Gastroesophageal sphincter (tissue), 4 donors: ENCODE measurements around the gene SIX5. TPM values are rescaled to one million over a fixed set of nuclear protein-coding genes. Genes with fewer than 3 reads are reported as not detected.
A peak's percentile ranks its signal among the peaks of the same experiment; 100 is the strongest.

Experiments used
- ATAC-seq: fragments of 150-250 bp; one replicate; pipeline ENCODE4 v1.9.1; 2016; ENCODE audit warnings: mild to moderate bottlenecking, moderate library complexity
- H3K27ac ChIP-seq, 4 donors: fragments of 200-600 bp; sonication (generic) in 3 of 4; 1 replicate in 3 of 4; 2 replicates in 1 of 4; pipeline ENCODE4 v1.5.1; 2016 to 2019
- H3K27me3 ChIP-seq: fragments of 200-600 bp; sonication (generic); one replicate; pipeline ENCODE4 v1.5.1; 2019
- H3K36me3 ChIP-seq, 2 donors: fragments of 200-600 bp; sonication (generic); one replicate each; pipeline ENCODE4 v1.5.1; 2019; ENCODE audit warnings: control low read depth in 1 of 2
- H3K4me1 ChIP-seq, 3 donors: fragments of 200-600 bp; sonication (generic); 1 replicate in 2 of 3; 2 replicates in 1 of 3; pipeline ENCODE4 v1.5.1; 2016 to 2019; ENCODE audit warnings: control low read depth in 2 of 3
- H3K4me3 ChIP-seq, 2 donors: fragments of 200-600 bp; sonication (generic); one replicate each; pipeline ENCODE4 v1.5.1; 2019; ENCODE audit warnings: mild to moderate bottlenecking in 1 of 2, moderate library complexity in 1 of 2
- H3K9me3 ChIP-seq, 3 donors: fragments of 200-600 bp; sonication (generic); one replicate each; pipeline ENCODE4 v1.5.1; 2017 to 2019; ENCODE audit warnings: control low read depth in 2 of 3
- EP300 ChIP-seq: sonication (generic); formaldehyde crosslinking; IDR thresholded peaks from one replicate; pipeline ENCODE4 v1.6.1; 2017; ENCODE audit warnings: antibody characterized with exemption, mild to moderate bottlenecking
- POLR2A ChIP-seq, 2 donors: fragments of 450-650 bp; IDR thresholded peaks; one replicate each; pipeline ENCODE4 v1.6.1; 2017; ENCODE audit warnings: antibody characterized with exemption in 2 of 2, mild to moderate bottlenecking in 2 of 2, moderate library complexity in 1 of 2
- POLR2AphosphoS5 ChIP-seq: sonication (generic); formaldehyde crosslinking; IDR thresholded peaks from one replicate; pipeline ENCODE4 v1.6.1; 2017; ENCODE audit warnings: antibody characterized with exemption
- WGBS, 2 donors: methylation state at CpG; one replicate each; pipeline ENCODE4 v1.1.5; 2018; ENCODE audit warnings: low coverage in 1 of 2; 5-methylcytosine and 5-hydroxymethylcytosine counted together
- total RNA-seq, 4 donors: library from RNA; depleted of rRNA; stranded (reverse); fragments of >200 nt; gene quantifications; one replicate each; pipeline ENCODE4 v1.1.0, GENCODE V29; 2016
- TF ChIP-seq, protein P1 (sequence below), 4 experiments: fragments of 200-600 bp in 2 of 4; fragments of 450-650 bp in 2 of 4; sonication (generic) in 1 of 4; IDR thresholded peaks; one replicate each; pipeline ENCODE4 v1.5.1; 2017 to 2019; ENCODE audit warnings: antibody characterized with exemption in 4 of 4, mild to moderate bottlenecking in 2 of 4, moderate library complexity in 2 of 4

The SIX5 gene
- total RNA-seq, 4 donors from 2014 or later = 13.2 to 33.1 (median 23.7) TPM

- peaks cover 42% of the 10 kb centered on the region for H3K27me3 ChIP-seq
- peaks cover 0 to 25% (median 13%) of the 10 kb centered on the region in 3 donors for H3K4me1 ChIP-seq
- 15% methylated on average over 5 of the region's 44 CpGs; no CpG with 5 or more reads in 1 of the 2 donors for whole genome bisulfite sequencing, 2 donors
- no peak overlapping the region for H3K27ac ChIP-seq
- TF ChIP-seq, protein P1, sequence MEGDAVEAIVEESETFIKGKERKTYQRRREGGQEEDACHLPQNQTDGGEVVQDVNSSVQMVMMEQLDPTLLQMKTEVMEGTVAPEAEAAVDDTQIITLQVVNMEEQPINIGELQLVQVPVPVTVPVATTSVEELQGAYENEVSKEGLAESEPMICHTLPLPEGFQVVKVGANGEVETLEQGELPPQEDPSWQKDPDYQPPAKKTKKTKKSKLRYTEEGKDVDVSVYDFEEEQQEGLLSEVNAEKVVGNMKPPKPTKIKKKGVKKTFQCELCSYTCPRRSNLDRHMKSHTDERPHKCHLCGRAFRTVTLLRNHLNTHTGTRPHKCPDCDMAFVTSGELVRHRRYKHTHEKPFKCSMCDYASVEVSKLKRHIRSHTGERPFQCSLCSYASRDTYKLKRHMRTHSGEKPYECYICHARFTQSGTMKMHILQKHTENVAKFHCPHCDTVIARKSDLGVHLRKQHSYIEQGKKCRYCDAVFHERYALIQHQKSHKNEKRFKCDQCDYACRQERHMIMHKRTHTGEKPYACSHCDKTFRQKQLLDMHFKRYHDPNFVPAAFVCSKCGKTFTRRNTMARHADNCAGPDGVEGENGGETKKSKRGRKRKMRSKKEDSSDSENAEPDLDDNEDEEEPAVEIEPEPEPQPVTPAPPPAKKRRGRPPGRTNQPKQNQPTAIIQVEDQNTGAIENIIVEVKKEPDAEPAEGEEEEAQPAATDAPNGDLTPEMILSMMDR (IDR thresholded peaks at IDR 0.05) = no peak
- TF ChIP-seq EP300 (no peak), POLR2A (IDR thresholded peaks at IDR 0.05) (no peak), POLR2AphosphoS5 (no peak)
- no peaks in the 10 kb centered on the region for H3K9me3 ChIP-seq
- H3K36me3 ChIP-seq = peaks cover 0 to 30% of the 10 kb centered on the region in 2 donors
- no peak for ATAC-seq
- H3K4me3 ChIP-seq = peak overlapping the region in 1 of 2 donors; percentile 44
Measured at GRCh38 chr19:45815481-45816216, 46.6 kb upstream of the SIX5 start.

GRCh38 chr19:45814851-45815480 is 45.9 kb upstream of the SIX5 start, which contains the start of gene RSPH6A:
Gene RSPH6A, minus strand, starts transcription at chr19:45815308. Its CDS starts 132 bp downstream, at chr19:45815176.
- 33% methylated on average over 8 of the region's 40 CpGs; no CpG with 5 or more reads in 1 of the 2 donors for WGBS, 2 donors
- TF ChIP-seq EP300 = no peak
- no peak for TF ChIP-seq POLR2A (IDR thresholded peaks at IDR 0.05)
- TF ChIP-seq, protein P1 (IDR thresholded peaks at IDR 0.05) = no peak
- TF ChIP-seq POLR2AphosphoS5 = no peak
- Histone ChIP-seq H3K27ac (no peak within 1 kb of the TSS), H3K4me1 (peaks cover 0 to 26% (median 13%) of the 10 kb centered on the region in 3 donors), H3K27me3 (peaks cover 42% of the 10 kb centered on the region), H3K9me3 (no peaks in the 10 kb centered on the region), H3K36me3 (peaks cover 0 to 23% of the 10 kb centered on the region in 2 donors), H3K4me3 (peak within 1 kb of the TSS in 1 of 2 donors; percentile 44)
- no peak for ATAC-seq

DNA sequence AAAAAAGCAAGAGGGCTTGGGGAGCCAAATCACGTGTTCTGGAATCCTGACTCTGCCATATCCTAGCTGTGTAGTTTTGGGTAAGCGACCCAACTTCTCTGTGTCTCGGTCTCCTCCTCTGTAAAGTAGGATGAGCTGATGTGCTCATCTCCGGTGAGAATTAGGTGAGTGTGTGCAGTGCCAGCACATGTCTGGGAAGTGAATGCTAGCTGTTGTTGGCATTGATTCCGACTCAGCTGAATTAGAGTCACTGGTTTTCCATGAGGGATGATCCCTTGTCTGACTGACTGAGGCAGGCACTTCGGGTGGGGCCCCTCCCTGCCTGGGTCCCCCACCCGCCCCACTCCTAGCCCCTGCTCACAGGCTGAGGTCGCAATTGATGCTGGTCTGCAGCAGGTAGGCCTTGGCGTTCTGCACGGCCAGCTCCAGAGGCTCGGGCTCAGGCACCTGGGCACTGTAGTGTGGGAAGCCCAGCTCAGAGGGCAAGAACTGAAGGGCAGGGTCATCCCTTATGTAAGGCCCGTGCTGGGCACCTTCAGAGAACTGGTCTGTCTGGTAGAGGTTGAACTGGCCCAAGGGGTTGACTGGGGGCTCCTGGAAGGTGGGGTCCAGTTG is 45.2 kb upstream of the SIX5 start:
- no peak overlapping the region for H3K27ac ChIP-seq
- TF ChIP-seq POLR2A (IDR thresholded peaks at IDR 0.05) (no peak), POLR2AphosphoS5 (no peak), EP300 (no peak)
- TF ChIP-seq, protein P1 (IDR thresholded peaks at IDR 0.05) = no peak
- no peak overlapping the region for H3K4me3 ChIP-seq
- WGBS, 2 donors = 69 to 77% methylated on average over 3 to 5 of the region's 12 CpGs
- H3K4me1 ChIP-seq = peaks cover 0 to 32% (median 13%) of the 10 kb centered on the region in 3 donors
- peaks cover 0 to 16% of the 10 kb centered on the region in 2 donors for H3K36me3 ChIP-seq
- peaks cover 42% of the 10 kb centered on the region for H3K27me3 ChIP-seq
- no peak for ATAC-seq
- no peaks in the 10 kb centered on the region for H3K9me3 ChIP-seq

- no peak for ATAC-seq
- Histone ChIP-seq H3K36me3 (no peaks in the 10 kb centered on the region), H3K27ac (no peak overlapping the region), H3K4me3 (no peak overlapping the region), H3K4me1 (peaks cover 0 to 32% (median 13%) of the 10 kb centered on the region in 3 donors), H3K27me3 (peaks cover 42% of the 10 kb centered on the region), H3K9me3 (no peaks in the 10 kb centered on the region)
- TF ChIP-seq EP300 = no peak
- TF ChIP-seq, protein P1 (IDR thresholded peaks at IDR 0.05) = no peak
- TF ChIP-seq POLR2A (IDR thresholded peaks at IDR 0.05) = no peak
- no peak for TF ChIP-seq POLR2AphosphoS5
- 95% methylated on average over 4 of the region's 6 CpGs; no CpG with 5 or more reads in 1 of the 2 donors for WGBS, 2 donors
Measured at GRCh38 chr19:45812297-45812696, 43.2 kb upstream of the SIX5 start.
